Activated T-cell treated with anti-CD3 and anti-CD28 coated beads for 1 hour (primary cell): ENCODE measurements around the gene NANS.
"Not testable (repeated sequence)": the region's sequence is repeated elsewhere in the genome, so short reads cannot be mapped to it uniquely, and the experiment has no call there.

Experiments
- DNase-seq: peaks from one replicate; pipeline ENCODE4 v3.0.0-alpha.2; 2020; ENCODE audit warnings: low read depth

The NANS gene

GRCh38 chr9:98101868-98102273, 45.3 kb downstream of the NANS start:
- peak; percentile 64 for DNase-seq

GRCh38 chr9:98104445-98104881, 47.9 kb downstream of the NANS start:
- DNase-seq = no peak

- DNase-seq = no peak
Observed at GRCh38 chr9:98105006-98105405, 48.5 kb downstream of the NANS start.

- no peak for DNase-seq
Observed at GRCh38 chr9:98107926-98108325, 51.4 kb downstream of the NANS start.

- DNase-seq = no peak
Observed at GRCh38 chr9:98108531-98109031, 52.0 kb downstream of the NANS start.

GRCh38 chr9:98109052-98109451, 52.5 kb downstream of the NANS start:
- no peak for DNase-seq

GRCh38 chr9:98117097-98117496, 60.6 kb downstream of the NANS start:
- not testable (repeated sequence) for DNase-seq

- DNase-seq = peak; percentile 32
Observed at GRCh38 chr9:98117984-98118639, 61.6 kb downstream of the NANS start.

- peak; percentile 44 for DNase-seq
Observed at GRCh38 chr9:98118640-98119601, 62.4 kb downstream of the NANS start, which contains the start of gene TRIM14. Gene TRIM14, minus strand, starts transcription at chr9:98119222. Its CDS starts 34 bp downstream, at chr9:98119188.

GRCh38 chr9:98120476-98120875, 63.9 kb downstream of the NANS start:
- DNase-seq = no peak

- DNase-seq = no peak
Observed at GRCh38 chr9:98121058-98121457, 64.5 kb downstream of the NANS start.

- not testable (repeated sequence) for DNase-seq
Observed at GRCh38 chr9:98124091-98124490, 67.6 kb downstream of the NANS start.

- DNase-seq = no peak
Observed at GRCh38 chr9:98124637-98125426, 68.3 kb downstream of the NANS start.

GRCh38 chr9:98127226-98127625, 70.7 kb downstream of the NANS start:
- DNase-seq = no peak

GRCh38 chr9:98128316-98128715, 71.8 kb downstream of the NANS start:
- no peak for DNase-seq

- no peak for DNase-seq
Observed at GRCh38 chr9:98129451-98129881, 72.9 kb downstream of the NANS start.

- not testable (repeated sequence) for DNase-seq
Observed at GRCh38 chr9:98130060-98130459, 73.5 kb downstream of the NANS start.

- no peak for DNase-seq
Observed at GRCh38 chr9:98130576-98131228, 74.2 kb downstream of the NANS start.

- no peak for DNase-seq
Observed at GRCh38 chr9:98132158-98132557, 75.6 kb downstream of the NANS start.
